CD14-positive monocyte (primary cell): ENCODE measurements around the gene AADAT. TPM values are rescaled to one million over a fixed set of nuclear protein-coding genes. Genes with fewer than 3 reads are reported as not detected.

Experiments
- DNase-seq, 3 donors: peaks; one replicate each; pipeline ENCODE4 v3.0.0-alpha.2; 2011 to 2022
- H2AFZ ChIP-seq: 2 replicates; pipeline ENCODE4 v1.6.0; 2012; ENCODE audit warnings: mild to moderate bottlenecking, low read depth, low read length, inconsistent platforms; ENCODE audit not compliant: insufficient read depth, poor library complexity, severe bottlenecking
- H3K27ac ChIP-seq, 2 donors: 1 replicate in 1 of 2; 2 replicates in 1 of 2; pipeline ENCODE4 v1.5.1; 2012 to 2013; ENCODE audit warnings: low read length in 2 of 2, control low read depth in 1 of 2, inconsistent platforms in 1 of 2, low read depth in 1 of 2, mild to moderate bottlenecking in 1 of 2
- H3K27me3 ChIP-seq, 2 donors: one replicate each; pipeline versions ENCODE4 v1.6.0 to v1.6.1; 2011 to 2013; ENCODE audit warnings: low read length in 2 of 2; ENCODE audit not compliant: control insufficient read depth in 2 of 2, insufficient read depth in 2 of 2
- H3K36me3 ChIP-seq, 2 donors: replicated peaks in 1 of 2; 1 replicate in 1 of 2; 2 replicates in 1 of 2; pipeline versions ENCODE4 v1.5.1 to v1.6.1; 2012 to 2013; ENCODE audit warnings: low read length in 2 of 2, control low read depth in 1 of 2, inconsistent platforms in 1 of 2, mild to moderate bottlenecking in 1 of 2; ENCODE audit not compliant: insufficient read depth in 2 of 2, control insufficient read depth in 1 of 2
- H3K4me1 ChIP-seq, 2 donors: 1 replicate in 1 of 2; 2 replicates in 1 of 2; pipeline versions ENCODE4 v1.5.1 to v1.6.1; 2012 to 2013; ENCODE audit warnings: low read length in 2 of 2, control low read depth in 1 of 2, inconsistent platforms in 1 of 2, mild to moderate bottlenecking in 1 of 2, moderate library complexity in 1 of 2; ENCODE audit not compliant: insufficient read depth in 2 of 2, control insufficient read depth in 1 of 2
- H3K4me2 ChIP-seq: replicated peaks from 2 replicates; pipeline ENCODE3; 2012; ENCODE audit warnings: low read length, moderate library complexity, mild to moderate bottlenecking; ENCODE audit not compliant: poor library complexity, severe bottlenecking; ENCODE audit errors: extremely low read depth
- H3K4me3 ChIP-seq, 3 experiments: fragments of 200-600 bp in 1 of 3; sonication (generic) in 1 of 3; replicated peaks in 1 of 3; 1 replicate in 2 of 3; 2 replicates in 1 of 3; pipeline ENCODE4 v1.5.1; 2011 to 2013; ENCODE audit warnings: low read length in 3 of 3, mild to moderate bottlenecking in 3 of 3, control low read depth in 2 of 3, low read depth in 2 of 3, inconsistent platforms in 1 of 3, moderate library complexity in 1 of 3
- H3K79me2 ChIP-seq: 2 replicates; pipeline ENCODE4 v1.6.0; 2012; ENCODE audit warnings: mild to moderate bottlenecking, control low read depth, inconsistent platforms, low read length, moderate library complexity; ENCODE audit not compliant: insufficient read depth
- H3K9ac ChIP-seq: 2 replicates; pipeline ENCODE4 v1.6.0; 2017; ENCODE audit warnings: low read length, mild to moderate bottlenecking; ENCODE audit not compliant: insufficient read depth, poor library complexity, severe bottlenecking
- H3K9me3 ChIP-seq, 2 donors: replicated peaks in 1 of 2; 1 replicate in 1 of 2; 2 replicates in 1 of 2; pipeline versions ENCODE4 v1.5.1 to v1.6.1; 2012 to 2013; ENCODE audit warnings: low read length in 2 of 2, control low read depth in 1 of 2; ENCODE audit not compliant: control insufficient read depth in 1 of 2, insufficient read depth in 1 of 2
- H4K20me1 ChIP-seq: 2 replicates; pipeline ENCODE4 v1.6.0; 2012; ENCODE audit warnings: mild to moderate bottlenecking, low read length, control low read depth, moderate library complexity; ENCODE audit not compliant: insufficient read depth
- H3K27ac Mint-ChIP-seq, 7 donors: one replicate each; pipeline ENCODE4 v1.8.0; 2020; ENCODE audit warnings: mild to moderate bottlenecking in 7 of 7, mixed read lengths in 7 of 7, moderate library complexity in 6 of 7, inconsistent platforms in 2 of 7
- H3K27me3 Mint-ChIP-seq, 3 donors: one replicate each; pipeline ENCODE4 v1.8.0; 2021 to 2022; ENCODE audit warnings: low read depth in 3 of 3, mild to moderate bottlenecking in 3 of 3, mixed read lengths in 3 of 3, moderate library complexity in 3 of 3, inconsistent platforms in 1 of 3
- H3K36me3 Mint-ChIP-seq, 2 donors: one replicate each; pipeline ENCODE4 v1.8.0; 2020; ENCODE audit warnings: mixed read lengths in 2 of 2, inconsistent platforms in 1 of 2, mild to moderate bottlenecking in 1 of 2
- H3K4me1 Mint-ChIP-seq: one replicate; pipeline ENCODE4 v1.8.0; 2020; ENCODE audit warnings: mild to moderate bottlenecking, mixed read lengths
- H3K4me3 Mint-ChIP-seq, 2 donors: one replicate each; pipeline ENCODE4 v1.8.0; 2020; ENCODE audit warnings: mild to moderate bottlenecking in 2 of 2, mixed read lengths in 2 of 2, moderate library complexity in 1 of 2
- H3K9me3 Mint-ChIP-seq, 7 donors: one replicate each; pipeline ENCODE4 v1.8.0; 2020 to 2022; ENCODE audit warnings: mixed read lengths in 7 of 7, mild to moderate bottlenecking in 6 of 7, moderate library complexity in 6 of 7, inconsistent platforms in 2 of 7
- CTCF ChIP-seq: fragments of 200-600 bp; IDR thresholded peaks from one replicate; pipeline ENCODE4 v1.8.0; 2022; ENCODE audit warnings: antibody characterized with exemption, mild to moderate bottlenecking
- WGBS: methylation state at CpG from one replicate; pipeline ENCODE4 v1.1.5; 2013; ENCODE audit warnings: missing lambda C conversion rate; ENCODE audit not compliant: insufficient coverage; 5-methylcytosine and 5-hydroxymethylcytosine counted together
- intact Hi-C, 2 donors: fragments of 100-400 bp; cut with micrococcal nuclease; formaldehyde crosslinking; loops; one replicate each; pipeline versions ENCODE4 v1.15.0 to v1.15.1; 2023
- polyA plus RNA-seq, 3 donors: library from polyadenylated mRNA; depleted of rRNA in 1 of 3; unstranded in 2 of 3; stranded (reverse) in 1 of 3; fragments of 300-500 nt in 2 of 3; fragments of >200 nt in 1 of 3; fragmentation: Illumina TruSeq in 2 of 3; gene quantifications; 1 replicate in 2 of 3; 2 replicates in 1 of 3; pipeline ENCODE4 v1.2.3, GENCODE V29; 2012 to 2021

The AADAT gene
- polyA plus RNA-seq, 3 donors: not detected

DNA sequence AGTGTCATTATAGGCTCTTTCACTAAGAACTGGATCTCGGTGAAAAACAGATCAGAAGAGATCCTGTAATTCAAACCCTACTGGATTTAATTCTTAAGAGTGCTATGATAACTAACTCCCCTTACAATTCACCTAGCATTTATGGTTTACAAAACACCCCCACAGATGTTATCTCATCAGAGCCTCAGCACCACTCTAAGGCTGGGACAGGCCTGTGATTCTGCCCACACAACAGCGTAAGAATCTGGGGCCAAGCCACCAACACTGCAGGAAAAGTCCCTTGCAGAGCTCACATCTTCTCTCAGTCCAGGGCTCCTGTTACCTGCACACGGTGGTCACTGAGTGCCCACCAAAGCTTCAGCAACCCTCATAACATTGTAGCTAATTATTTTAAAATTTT, 72.5 kb downstream of the AADAT start:
- peaks cover 0 to 1% (median 0%) of the 10 kb centered on the region in 7 donors for H3K9me3 Mint-ChIP-seq
- no peaks in the 10 kb centered on the region for H3K79me2 ChIP-seq
- no peak overlapping the region for H3K9ac ChIP-seq
- peaks cover 2% of the 10 kb centered on the region for H3K4me1 Mint-ChIP-seq
- H3K27me3 Mint-ChIP-seq: peaks cover 18 to 39% (median 36%) of the 10 kb centered on the region in 3 donors
- no peak overlapping the region for H3K4me2 ChIP-seq
- H3K27ac ChIP-seq: no peak overlapping the region
- H3K27me3 ChIP-seq: peaks cover 16 to 26% of the 10 kb centered on the region in 2 donors
- 100% methylated on average over 2 of the region's 3 CpGs for WGBS
- H4K20me1 ChIP-seq: no peaks in the 10 kb centered on the region
- no peak overlapping the region for H3K27ac Mint-ChIP-seq
- no peak for DNase-seq
- H3K4me1 ChIP-seq: no peaks in the 10 kb centered on the region
- H3K4me3 Mint-ChIP-seq: no peak overlapping the region
- no peak for TF ChIP-seq CTCF
- no peak overlapping the region for H2AFZ ChIP-seq
- no peaks in the 10 kb centered on the region for H3K9me3 ChIP-seq
- H3K36me3 Mint-ChIP-seq: no peaks in the 10 kb centered on the region
- intact Hi-C loops: no loop called here
- no peaks in the 10 kb centered on the region for H3K36me3 ChIP-seq
- no peak overlapping the region for H3K4me3 ChIP-seq

GRCh38 chr4:170015285-170015684, 74.5 kb downstream of the AADAT start:
- Mint-ChIP-seq H3K4me1 (peaks cover 8% of the 10 kb centered on the region), H3K9me3 (peaks cover 0 to 12% (median 7%) of the 10 kb centered on the region in 7 donors), H3K36me3 (no peaks in the 10 kb centered on the region), H3K4me3 (peak overlapping the region in 1 of 2 donors; percentile 8), H3K27me3 (peaks cover 28 to 38% (median 34%) of the 10 kb centered on the region in 3 donors), H3K27ac (no peak overlapping the region)
- H3K9ac ChIP-seq: no peak overlapping the region
- H3K36me3 ChIP-seq: no peaks in the 10 kb centered on the region
- WGBS: 93% methylated on average over 3 of the region's 4 CpGs
- peaks cover 0 to 5% of the 10 kb centered on the region in 2 donors for H3K9me3 ChIP-seq
- H3K4me3 ChIP-seq: no peak overlapping the region
- peaks cover 13 to 30% of the 10 kb centered on the region in 2 donors for H3K27me3 ChIP-seq
- intact Hi-C loops: no loop called here
- H3K4me1 ChIP-seq: peaks cover 0 to 4% of the 10 kb centered on the region in 2 donors
- no peaks in the 10 kb centered on the region for H4K20me1 ChIP-seq
- TF ChIP-seq CTCF: no peak
- no peak overlapping the region for H3K4me2 ChIP-seq
- no peak for DNase-seq
- no peak overlapping the region for H3K27ac ChIP-seq
- no peak overlapping the region for H2AFZ ChIP-seq
- H3K79me2 ChIP-seq: no peaks in the 10 kb centered on the region
